GM18508 (cell line): Measurements from ENCODE around the gene XXYLT1.
"Not testable (repeated sequence)": the region's sequence is repeated elsewhere in the genome, so short reads cannot be mapped to it uniquely, and the experiment has no call there.

ENCODE experiments used
- ATAC-seq: cut with Tn5 transposase; IDR thresholded peaks from one replicate; pipeline ENCODE4 v1.9.1; 2021; ENCODE audit warnings: moderate number of reproducible peaks; ENCODE audit not compliant: insufficient read depth, unreplicated experiment

XXYLT1 gene

DNA sequence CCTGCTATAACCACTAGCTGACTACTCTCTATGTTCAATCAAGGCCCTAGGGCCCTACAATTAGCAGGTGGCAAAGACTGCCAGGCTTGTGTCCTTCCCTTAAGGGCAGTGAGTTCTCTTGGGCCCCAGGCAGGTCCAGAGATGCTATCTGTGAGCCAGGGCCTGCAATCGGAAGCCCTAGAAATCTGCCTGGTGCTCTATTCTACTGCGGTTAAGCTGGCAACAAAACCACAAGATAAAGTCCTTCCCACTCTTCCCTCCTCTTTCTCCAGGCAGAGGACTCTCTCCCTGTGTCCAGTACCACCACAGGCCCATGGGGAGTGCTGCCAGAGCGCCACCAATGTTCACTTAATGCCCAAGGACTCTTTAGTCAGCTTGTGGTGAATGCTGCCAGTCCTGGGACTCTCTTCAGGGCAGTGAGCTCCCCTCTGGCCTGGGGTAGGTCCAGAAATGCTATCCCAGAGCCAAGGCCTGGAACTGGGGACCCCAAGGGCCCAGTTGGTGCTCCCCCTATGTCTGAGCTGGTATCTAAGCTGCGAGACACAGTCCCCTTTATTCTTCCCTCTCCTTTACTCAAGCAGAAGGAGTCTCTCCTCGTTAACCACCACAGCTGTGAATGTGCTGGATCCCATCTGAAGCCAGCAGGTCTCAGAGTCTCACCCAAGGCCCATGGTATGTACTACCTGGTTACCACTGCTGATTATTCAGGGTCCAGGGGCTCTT is 34.7 kb downstream of the XXYLT1 start:
- ATAC-seq: no peak

GRCh38 chr3:195230244-195230643 is 40.7 kb downstream of the XXYLT1 start:
- ATAC-seq: no peak

DNA sequence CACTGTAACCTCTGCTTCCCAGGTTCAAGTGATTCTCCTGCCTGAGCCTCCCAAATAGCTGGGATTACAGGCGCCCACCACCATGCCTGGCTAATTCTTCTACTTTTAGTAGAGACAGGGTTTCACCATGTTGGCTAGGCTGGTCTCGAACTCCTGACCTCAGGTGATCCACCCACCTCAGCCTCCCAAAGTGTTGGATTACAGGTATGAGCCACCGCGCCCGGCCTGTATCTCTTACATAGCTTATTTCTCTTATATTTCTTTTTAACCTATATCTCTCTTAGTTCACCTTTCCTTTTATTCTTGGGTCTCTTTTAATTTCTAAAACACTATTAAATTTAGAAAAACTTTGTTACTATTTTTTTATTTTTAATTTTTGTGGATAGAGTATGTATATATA is 42.1 kb downstream of the XXYLT1 start:
- ATAC-seq: not testable (repeated sequence)

DNA sequence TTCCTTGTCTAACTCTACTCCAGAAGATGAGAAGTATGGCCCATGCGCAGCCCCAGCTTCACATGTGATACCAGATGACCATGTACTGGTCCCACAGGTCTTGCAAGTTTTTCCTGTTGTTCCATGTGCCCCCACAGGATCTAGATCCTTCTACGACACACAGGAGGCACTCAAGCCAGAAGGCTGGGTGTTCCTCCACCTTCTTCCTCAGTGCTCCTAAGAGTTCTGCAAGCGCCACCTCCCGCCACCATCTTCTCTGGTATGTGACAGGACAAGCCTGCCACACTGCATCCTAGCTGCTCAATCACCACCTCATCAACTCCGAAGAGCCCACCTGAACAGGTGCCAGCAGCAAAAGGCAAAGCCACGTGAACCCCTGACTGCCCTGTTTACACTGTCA is 43.1 kb downstream of the XXYLT1 start:
- no peak for ATAC-seq

DNA sequence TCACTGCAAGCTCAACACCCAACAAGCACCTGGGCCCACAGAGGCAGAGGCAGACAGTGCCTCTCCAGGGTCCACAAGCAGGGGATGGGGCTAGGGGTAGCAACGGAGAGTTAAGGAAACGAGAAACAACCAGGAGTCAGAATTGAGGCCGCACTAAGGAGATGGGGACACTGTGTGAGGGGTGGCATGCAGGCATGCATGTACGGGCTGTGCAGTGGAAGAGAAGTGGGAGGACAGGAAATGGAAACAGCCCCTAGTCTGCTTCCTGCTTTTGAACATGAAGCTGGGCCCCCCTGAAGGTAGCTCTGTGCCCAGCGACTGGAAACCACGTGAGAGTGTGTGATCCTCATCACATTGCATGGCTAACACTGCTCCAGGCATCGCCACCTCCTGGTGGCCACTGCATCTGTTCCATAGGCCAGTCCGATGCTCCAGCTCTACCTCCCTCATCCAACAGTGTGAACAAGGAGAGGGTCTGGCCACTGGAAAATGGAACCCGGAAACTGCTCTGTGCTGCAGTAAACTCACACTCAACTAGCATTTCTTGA is 44.0 kb downstream of the XXYLT1 start:
- no peak for ATAC-seq

DNA sequence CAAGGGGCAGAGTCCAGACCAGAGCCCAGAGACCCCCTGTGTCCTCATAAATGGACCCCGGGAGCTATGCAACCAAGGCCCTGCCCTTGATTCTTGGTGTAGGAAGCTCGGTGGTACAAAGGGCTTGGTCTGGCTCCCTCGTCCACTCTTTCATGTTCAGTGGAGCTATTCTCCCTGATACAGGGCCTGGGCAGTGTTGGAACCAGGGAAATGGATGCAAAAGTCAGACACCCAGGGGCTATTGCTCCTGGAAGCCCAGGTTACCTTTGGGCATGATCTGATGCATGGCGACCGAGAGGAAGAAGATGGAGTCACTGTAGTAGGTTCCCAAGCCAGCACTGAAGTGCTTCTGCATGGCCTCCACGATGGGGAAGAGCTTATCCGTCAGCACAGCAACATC is 44.5 kb downstream of the XXYLT1 start:
- no peak for ATAC-seq

GRCh38 chr3:195224980-195225580 is 45.9 kb downstream of the XXYLT1 start:
- no peak for ATAC-seq

DNA sequence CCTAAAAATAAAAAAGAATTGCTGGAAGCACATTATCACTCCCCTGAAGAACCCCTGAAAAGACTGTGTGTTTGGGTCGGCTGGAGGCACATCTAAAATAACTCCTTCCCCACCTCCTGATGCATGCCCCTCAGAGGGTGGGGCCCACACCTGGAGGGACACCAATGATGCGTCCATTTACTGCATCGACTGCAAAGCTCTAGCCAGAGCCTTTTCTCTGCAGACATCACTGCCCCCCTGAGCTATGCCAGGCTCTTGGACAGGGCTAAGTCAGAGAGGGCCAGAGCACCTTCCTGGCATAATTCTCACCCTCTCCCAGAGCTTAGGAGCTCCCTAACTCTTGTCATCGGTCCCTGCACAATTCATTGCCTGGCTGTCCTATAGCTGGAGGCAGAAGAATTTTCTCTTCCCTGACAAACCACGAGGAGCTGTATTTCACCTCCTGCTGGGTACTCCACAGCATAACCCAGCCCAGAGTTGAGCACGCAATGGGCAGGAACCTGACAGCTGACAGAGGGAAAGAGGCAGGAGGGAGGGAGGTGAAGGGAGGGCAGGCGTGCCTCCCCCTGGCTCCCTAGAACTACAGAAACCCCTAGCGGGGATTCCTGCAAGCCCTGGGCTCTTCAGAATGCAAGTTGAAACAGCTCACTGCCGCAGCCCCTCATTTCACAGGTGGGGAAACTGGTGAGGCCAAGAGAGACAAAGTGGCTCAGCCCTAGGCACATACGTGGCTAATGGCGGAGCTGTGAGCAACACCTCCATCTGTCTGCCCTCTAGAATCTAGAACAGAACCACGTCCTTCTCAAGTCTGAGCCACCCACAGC is 46.6 kb downstream of the XXYLT1 start:
- no peak for ATAC-seq

DNA sequence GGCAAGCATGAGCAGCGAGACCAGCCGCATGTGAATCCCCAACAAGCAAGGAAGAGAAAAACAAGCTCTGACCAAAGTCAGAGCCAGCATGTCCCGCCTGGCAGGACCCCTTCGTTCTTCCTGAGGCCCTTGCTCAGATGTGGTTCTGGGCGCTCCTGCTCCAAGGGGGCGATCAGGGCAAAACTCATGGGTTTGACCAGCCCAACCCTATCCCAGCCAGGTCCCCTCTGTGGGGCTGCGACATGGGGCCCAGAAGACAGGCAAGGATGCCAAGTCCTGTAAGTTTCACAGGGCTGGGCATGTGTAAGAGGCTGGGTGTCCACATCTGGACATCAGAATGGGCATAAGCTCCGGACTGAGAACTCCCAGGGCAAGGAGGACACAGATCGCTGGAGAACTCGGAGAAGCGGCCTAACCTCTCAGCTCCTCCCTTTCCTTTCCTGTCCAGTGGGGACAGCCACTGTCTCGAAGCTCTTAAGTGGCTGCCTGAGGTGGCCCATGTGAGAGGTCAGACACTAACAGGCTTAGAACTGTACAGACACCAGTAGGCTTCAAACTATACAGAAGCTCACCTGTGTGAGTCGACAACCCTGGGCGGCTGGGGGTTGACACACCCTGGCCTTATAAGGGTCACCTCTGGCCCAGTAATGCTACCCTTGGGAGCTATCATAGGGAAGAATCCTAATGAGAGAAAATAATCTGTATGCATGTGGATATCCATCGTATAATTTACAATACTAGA is 48.9 kb downstream of the XXYLT1 start:
- ATAC-seq: no peak

DNA sequence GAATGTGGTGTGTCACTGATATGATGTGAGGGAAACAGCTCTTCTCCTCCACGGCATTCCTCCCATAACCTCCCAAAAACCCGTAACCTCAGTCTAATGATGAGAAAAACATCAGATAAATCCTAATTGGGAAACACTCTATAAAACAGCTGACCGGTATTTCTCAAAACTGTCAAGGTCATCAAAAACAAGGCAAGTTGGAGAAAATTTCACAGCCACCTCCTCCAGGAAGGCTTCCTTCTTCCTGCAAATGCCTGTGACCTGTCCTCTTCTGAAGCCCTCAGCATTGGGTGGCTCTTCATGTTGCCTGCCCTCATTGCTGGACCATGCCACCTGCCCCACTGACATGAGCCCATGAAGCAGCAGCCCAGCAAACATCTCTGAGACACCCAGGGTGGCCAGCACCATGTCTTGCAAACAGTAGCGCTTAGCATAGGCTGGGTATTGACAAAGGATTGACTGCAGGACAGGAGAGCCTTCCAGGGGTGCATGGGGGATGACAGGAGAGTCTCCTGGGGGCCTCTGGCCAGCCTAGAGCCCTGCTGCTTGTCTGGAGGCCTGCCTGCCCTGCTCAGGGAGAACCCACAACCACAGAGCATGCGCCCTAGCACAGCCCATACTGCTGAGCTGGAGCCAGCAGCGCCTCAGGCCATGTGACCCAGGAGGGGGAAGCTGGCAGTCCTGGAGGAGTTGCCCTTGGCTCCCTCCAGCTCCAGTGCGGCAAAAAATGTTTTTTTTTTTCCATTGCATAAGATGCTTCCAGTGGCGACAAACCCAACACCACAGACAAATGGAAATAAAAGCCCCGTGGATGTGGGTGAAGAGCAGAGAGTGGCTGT is 49.7 kb downstream of the XXYLT1 start:
- no peak for ATAC-seq

DNA sequence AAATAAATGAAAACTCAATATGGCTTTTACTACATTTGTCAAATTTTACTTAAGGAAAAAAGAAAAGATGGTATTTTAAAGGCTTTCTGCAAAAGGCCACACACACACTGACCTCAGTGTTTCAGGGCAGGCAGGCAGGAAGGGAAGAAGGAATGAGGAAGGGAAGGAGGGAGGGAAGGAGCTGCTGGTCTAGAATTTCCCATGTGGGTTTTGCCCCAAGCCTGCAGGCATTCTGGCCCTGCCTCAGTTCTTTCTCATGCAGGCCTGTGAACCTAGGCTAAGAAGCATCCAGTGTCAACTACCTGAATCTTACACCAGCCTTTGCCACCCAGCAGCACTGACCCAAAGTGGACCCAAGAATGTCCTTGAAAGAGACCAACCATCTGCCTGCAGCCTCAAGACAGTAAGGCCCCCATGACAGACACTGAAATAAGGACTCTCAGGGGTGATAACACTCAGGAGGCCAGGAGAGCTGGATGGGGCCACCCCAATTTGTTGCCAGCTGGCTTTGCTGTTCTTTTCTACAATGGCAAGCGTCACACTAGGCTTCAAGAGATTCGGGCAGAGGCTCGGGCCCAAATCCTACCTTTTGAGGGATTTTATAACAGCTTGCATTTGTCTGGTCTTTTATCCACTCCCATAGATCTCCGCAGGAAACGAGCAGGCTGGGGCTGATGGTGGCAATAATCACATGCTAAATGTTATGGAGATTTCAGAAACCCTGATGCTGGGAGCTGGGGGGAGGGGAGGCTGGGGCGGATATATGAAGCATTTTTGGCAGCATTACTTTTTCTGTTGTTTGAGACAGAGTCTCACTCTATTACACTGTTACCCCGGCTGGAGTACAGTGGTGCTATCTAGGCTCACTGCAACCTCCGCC is 51.4 kb downstream of the XXYLT1 start:
- no peak for ATAC-seq

DNA sequence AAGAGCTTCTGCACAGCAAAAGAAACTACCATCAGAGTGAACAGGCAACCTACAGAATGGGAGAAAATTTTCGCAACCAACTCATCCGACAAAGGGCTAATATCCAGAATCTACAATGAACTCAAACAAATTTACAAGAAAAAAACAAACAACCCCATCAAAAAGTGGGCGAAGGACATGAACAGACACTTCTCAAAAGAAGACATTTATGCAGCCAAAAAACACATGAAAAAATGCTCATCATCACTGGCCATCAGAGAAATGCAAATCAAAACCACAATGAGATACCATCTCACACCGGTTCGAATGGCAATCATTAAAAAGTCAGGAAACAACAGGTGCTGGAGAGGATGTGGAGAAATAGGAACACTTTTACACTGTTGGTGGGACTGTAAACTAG is 52.6 kb downstream of the XXYLT1 start:
- not testable (repeated sequence) for ATAC-seq

DNA sequence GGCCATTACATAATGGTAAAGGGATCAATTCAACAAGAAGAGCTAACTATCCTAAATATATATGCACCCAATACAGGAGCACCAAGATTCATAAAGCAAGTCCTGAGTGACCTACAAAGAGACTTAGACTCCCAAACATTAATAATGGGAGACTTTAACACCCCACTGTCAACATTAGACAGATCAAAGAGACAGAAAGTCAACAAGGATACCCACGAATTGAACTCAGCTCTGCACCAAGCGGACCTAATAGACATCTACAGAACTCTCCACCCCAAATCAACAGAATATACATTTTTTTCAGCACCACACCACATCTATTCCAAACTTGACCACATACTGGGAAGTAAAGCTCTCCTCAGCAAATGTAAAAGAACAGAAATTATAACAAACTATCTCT is 55.4 kb downstream of the XXYLT1 start:
- ATAC-seq: not testable (repeated sequence)

- no peak for ATAC-seq
Observed at GRCh38 chr3:195214381-195214780, 56.6 kb downstream of the XXYLT1 start.

DNA sequence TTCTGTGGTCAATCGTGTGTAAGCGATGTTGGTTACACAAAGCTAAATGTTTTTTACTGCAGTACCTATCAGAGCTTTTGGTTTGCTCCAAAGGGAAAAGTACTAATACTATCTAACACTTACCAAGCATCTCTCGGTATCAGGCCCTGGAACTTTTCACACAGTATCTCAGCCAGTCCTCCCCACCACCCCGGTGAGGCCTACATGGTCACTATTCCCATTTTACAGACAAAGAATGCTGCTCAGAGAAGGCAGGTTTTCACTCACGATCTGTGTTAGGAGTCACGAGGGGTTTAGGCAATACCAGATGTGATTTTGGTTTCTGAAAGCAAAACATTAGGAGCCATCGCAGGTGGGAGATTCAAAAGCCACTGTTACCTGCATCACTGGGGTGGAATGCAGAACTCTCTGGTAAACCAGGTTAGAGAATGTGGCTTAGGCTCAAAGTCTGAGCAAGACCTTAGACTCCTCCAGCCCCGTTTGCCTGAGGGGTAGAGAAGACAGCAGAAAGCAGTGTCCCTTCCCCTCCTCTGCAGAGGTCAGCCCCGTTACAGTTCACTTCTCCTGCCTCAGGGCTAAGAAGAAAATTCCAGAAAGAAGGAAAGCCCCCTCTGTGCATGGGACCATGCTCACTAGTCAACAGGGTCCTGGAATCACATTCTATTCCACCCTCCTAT is 57.2 kb downstream of the XXYLT1 start:
- no peak for ATAC-seq

DNA sequence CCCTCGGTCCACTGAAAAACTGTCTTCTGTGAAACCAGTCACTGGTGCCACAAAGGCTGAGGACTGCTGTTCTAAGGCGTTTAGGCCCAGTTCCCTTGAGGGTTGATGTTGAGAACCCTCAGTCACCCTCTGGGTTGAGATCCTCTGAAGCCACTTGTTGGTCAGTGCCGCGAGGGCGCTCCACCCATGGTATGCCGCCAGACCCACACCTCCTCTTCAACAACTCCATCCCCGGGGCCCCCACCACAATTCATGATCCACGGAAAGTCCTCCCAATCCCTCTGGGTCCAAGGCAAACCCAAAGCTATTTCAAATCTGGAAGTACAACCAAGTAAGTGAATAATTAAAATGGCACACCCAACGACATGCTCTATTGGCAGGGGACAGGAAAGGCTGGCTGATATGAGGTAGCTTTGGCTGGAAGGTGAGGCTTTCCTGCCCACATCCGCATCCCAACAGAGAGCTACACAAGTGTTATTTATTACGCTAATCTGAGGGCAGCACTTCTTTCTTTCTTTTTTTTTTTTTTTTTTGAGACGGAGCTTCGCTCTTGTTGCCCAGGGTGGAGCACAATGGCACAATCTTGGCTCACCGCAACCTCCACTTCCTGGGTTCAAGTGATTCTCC is 58.1 kb downstream of the XXYLT1 start:
- no peak for ATAC-seq

DNA sequence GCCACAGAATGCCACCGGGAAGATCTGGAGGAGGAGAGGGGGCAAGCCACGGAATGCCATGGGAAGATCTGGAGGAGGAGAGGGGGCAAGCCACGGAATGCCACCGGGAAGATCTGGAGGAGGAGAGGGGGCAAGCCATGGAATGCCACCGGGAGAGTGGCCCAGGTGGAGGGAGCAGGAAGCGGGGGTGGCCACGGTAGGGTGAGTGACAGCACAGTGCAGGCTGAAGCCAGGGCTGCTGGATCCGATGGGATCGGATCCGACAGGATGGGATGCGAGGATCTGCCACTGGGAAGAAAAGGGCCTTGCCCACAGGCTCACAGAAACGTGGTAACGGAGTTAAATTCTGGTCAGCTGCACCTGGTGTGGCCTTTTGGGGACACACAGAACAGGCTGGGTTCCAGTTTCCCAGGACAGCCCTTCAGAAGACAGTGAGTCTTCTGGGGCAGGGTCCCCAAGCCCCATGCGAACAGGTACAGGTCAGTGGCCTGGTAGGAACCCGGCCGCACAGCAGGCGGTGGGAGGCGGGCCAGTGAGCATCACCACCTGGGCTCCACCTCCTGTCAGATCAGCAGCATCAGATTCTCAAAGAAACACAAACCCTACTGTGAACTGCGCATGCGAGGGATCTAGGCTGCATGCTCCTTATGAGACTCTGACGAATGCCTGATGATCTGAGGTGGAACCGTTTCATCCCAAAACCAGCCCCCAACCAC is 58.8 kb downstream of the XXYLT1 start:
- no peak for ATAC-seq
